Skin epidermis (tissue), 12 donors: ENCODE results near the gene UGCG.
"Not testable (repeated sequence)": the region's sequence is repeated elsewhere in the genome, so short reads cannot be mapped to it uniquely, and the experiment has no call there.

Source experiments
- H3K27ac ChIP-seq, 21 experiments: fragments of 200-600 bp; sonication (generic) in 11 of 21; one replicate each; pipeline ENCODE4 v1.5.0; 2020; ENCODE audit warnings: mild to moderate bottlenecking in 3 of 21, inconsistent platforms in 2 of 21, moderate library complexity in 2 of 21
- H3K4me3 ChIP-seq, 7 experiments: fragments of 200-600 bp; sonication (generic) in 2 of 7; one replicate each; pipeline ENCODE4 v1.5.0; 2020; ENCODE audit warnings: inconsistent platforms in 2 of 7, mild to moderate bottlenecking in 2 of 7, moderate library complexity in 1 of 7

The UGCG gene

GRCh38 chr9:111886983-111887718 lies 9.5 kb upstream of the UGCG start:
- no peak overlapping the region for H3K27ac ChIP-seq

GRCh38 chr9:111890334-111890733 lies 6.3 kb upstream of the UGCG start:
- Histone ChIP-seq H3K27ac (no peak overlapping the region), H3K4me3 (no peak overlapping the region)

More at GRCh38 chr9:111886983-111887718, 9.5 kb upstream of the UGCG start:
- no peak overlapping the region for H3K4me3 ChIP-seq

GRCh38 chr9:111890867-111891266 lies 5.7 kb upstream of the UGCG start:
- not testable (repeated sequence) for H3K4me3 ChIP-seq, H3K27ac ChIP-seq

DNA sequence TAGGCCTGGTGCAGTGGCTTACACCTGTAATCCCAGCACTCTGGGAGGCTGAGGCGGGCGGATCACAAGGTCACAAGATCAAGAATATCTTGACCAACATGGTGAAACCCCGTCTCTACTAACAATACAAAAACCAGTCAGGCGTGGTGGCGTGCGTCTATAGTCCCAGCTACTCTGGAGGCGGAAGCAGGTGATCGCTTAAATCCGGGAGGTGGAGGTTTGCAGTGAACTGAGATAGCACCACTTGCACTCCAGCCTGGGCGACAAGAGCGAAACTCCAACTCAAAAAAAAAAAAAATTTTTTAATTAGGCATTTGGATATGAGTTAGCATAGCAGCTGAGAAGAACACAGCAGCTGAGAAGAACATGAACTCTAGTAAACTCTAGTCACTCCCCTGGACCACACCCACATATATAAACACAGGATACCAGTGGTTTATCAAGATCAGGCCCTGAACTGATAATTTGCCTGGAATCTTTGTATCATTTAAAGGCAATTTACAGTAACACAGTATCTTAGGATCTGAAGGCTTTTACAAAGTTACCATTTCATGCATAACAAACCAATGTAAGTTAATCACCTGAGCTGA lies 4.6 kb upstream of the UGCG start:
- no peak overlapping the region for H3K4me3 ChIP-seq
- peak overlapping the region in 9 of 21 experiments; percentile 9 to 57 (median 36) for H3K27ac ChIP-seq

DNA sequence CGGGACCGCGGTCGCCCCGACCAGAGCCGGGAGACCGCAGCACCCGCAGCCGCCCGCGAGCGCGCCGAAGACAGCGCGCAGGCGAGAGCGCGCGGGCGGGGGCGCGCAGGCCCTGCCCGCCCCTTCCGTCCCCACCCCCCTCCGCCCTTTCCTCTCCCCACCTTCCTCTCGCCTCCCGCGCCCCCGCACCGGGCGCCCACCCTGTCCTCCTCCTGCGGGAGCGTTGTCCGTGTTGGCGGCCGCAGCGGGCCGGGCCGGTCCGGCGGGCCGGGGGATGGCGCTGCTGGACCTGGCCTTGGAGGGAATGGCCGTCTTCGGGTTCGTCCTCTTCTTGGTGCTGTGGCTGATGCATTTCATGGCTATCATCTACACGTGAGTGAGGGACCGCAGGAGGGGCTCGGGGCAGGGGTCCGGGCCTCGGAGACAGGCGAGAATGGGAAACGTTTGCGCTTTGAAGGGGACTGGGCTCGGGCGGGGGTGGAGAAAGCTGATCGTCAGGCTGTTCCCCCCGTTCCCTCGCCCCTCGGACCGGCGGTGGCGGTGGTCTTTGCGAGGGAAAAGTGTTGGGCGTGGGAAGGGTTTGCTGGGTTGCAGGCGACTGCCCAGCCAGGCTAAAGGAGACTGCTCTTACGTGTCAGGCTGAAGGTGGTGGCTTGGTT lies 457 bp downstream of the UGCG start:
- Histone ChIP-seq H3K27ac (peak overlapping the region; percentile 76 to 99 (median 96)), H3K4me3 (peak overlapping the region; percentile 79 to 98 (median 89))

GRCh38 chr9:111897601-111898137 lies 1.1 kb downstream of the UGCG start:
- H3K27ac ChIP-seq, result peak overlapping the region; percentile 76 to 99 (median 96)
- peak overlapping the region; percentile 79 to 98 (median 89) for H3K4me3 ChIP-seq

GRCh38 chr9:111898331-111899096 lies 1.9 kb downstream of the UGCG start:
- peak overlapping the region; percentile 79 to 98 (median 89) for H3K4me3 ChIP-seq
- H3K27ac ChIP-seq, result peak overlapping the region in 20 of 21 experiments; percentile 46 to 99 (median 95)

DNA sequence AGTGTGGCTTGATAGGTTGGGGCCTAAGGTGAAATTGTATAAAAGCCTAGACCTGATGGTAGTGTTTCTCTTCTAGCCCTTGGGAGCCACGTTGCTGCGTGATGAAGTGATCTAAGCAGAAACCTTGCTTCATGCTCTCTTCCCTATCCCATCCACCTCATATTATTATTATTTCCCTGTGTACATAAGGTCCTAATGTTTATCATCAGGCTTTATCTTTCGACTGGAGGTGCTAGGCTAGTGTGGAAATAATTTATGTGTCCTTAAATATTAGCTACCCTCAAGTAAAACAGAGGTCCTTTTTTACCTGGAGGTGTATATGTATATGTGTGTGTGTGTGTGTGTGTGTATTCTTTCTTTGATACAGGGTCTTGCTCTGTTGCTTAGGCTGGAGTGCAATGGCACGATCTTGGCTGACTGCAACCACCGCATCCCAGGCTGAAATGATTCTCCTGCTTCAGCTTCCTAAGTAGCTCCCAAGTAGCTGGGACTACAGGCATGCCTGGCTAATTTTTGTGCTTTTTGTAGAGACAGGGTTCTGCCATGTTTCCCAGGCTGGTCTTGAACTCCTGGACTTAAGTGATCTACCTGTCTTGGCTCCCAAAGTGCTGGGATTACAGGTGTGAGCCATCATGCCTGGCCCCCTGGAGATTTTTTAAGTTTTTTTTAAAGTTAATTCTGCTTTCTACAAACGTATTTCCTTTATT lies 3.7 kb downstream of the UGCG start:
- H3K4me3 ChIP-seq, result peak overlapping the region in 1 of 7 experiments; percentile 84
- H3K27ac ChIP-seq, result peak overlapping the region in 7 of 21 experiments; percentile 13 to 99 (median 97)

DNA sequence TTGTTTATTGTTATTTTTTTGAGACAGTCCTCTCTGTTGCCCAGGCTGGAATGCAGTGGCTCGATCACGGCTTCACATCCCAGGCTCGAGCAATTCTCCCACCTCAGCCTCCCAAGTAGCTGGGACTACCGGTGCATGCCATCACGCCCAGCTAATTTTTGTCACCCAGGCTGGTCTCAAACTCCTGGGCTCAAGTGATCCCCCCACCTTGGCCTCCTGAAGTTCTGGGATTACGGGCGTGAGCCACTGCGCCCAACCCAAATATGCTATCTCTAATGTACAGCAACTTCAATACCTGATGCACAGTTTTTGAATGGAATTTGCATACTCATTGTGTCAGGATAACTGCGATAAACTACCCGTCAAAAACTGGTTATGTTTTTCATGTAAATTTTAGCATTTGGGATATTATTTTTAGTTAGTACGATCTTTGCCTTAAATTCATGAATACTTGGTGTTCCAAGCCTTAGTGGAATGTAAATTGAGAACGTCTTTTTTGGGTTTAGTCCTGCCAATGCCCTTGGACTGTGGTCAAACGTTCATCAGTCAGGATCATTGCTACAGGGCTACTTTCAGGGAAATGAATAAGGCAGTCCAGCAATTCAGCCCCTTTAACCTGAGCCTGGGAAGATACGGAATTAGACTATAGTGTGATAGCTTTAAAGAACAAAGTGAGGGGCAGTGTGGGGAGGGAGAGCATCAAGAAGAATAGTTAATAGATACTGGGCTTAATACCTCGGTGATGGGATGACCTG lies 4.4 kb downstream of the UGCG start:
- H3K4me3 ChIP-seq, result peak overlapping the region in 1 of 7 experiments; percentile 5

GRCh38 chr9:111902391-111903139 lies 6.0 kb downstream of the UGCG start:
- H3K27ac ChIP-seq, result peak overlapping the region in 2 of 21 experiments; percentile 3 to 37

More for the DNA sequence above, 4.4 kb downstream of the UGCG start:
- peak overlapping the region in 5 of 21 experiments; percentile 5 to 99 (median 95) for H3K27ac ChIP-seq

DNA sequence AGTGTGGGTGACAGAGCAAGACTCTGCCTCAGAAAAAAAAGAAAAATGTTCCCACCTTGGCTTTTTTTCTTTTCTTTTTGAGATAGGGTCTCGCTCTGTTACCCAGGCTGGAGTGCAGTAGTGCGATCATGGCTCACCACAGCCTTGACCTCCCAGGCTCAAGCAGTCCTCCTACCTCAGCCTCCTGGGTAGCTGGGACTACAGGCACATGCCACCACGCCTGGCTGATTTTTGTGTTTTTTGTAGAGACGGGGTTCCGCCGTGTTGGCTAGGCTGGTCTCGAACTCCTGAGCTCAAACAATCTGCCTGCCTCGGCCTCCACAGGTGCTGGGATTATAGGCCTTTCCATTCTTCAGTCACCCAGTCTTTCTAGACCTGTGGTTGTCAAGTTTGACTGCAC lies 6.9 kb downstream of the UGCG start:
- H3K27ac ChIP-seq, H3K4me3 ChIP-seq: not testable (repeated sequence)

More at GRCh38 chr9:111902391-111903139, 6.0 kb downstream of the UGCG start:
- no peak overlapping the region for H3K4me3 ChIP-seq

DNA sequence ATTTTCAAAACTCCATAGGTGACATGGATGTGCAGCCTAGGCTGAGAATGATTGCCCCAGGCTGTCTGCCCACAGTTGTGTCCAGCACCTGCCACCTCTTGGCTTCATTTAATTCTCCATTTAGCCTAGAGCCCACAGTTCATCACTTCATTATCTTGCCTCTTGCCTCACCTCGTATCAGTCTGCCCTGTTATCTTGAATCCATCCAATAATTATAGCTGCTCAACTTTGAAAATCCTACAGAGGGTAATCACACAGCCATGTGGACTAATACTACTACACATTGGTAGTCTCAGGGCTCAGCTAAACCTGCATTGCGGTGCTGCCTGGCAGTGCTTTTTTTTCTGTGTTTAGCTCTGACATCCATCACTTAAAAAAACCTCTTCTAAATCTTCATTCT lies 7.4 kb downstream of the UGCG start:
- H3K4me3 ChIP-seq, result no peak overlapping the region
- no peak overlapping the region for H3K27ac ChIP-seq

DNA sequence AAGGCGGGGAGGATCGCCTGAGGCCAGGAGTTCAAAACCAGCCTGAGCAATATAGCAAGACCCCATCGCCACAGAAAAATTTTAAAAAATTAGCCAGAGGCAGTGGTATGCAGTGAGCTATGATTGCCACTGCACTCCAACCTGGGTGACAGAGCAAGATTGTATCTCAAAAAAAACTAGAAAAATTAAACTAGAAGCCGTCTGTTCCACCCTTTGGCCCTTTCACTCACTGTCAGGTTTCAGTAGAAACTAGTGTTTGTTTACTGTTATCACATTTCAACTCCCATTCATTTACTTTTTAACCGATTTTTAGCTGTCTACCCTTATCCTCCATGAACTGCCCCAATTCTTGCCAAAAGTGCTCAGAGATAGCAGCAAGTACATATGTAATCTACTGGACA lies 8.3 kb downstream of the UGCG start:
- Histone ChIP-seq H3K27ac (no peak overlapping the region), H3K4me3 (no peak overlapping the region)

GRCh38 chr9:111907147-111907546 lies 10.5 kb downstream of the UGCG start:
- no peak overlapping the region for H3K27ac ChIP-seq
- no peak overlapping the region for H3K4me3 ChIP-seq

DNA sequence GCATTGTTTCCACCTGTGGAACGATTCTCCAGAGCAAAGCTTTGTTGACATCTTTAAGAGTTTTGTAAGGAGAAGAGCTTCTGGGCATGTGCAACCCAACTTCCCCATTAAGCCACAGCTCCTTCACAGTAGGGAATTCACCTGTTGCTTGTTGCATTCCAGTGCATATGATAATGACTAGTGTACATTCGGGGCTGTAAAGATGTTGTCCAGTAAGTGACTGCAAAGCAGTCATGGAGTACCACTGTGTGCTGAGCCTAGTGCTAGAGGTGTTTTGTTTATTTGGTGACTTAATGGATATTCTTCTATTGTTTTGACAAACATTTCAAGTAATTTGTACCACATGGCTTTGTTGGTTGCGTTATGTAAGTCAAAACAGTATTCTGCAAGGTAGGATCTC lies 12.8 kb downstream of the UGCG start:
- Histone ChIP-seq H3K27ac (peak overlapping the region in 1 of 21 experiments; percentile 11), H3K4me3 (no peak overlapping the region)

DNA sequence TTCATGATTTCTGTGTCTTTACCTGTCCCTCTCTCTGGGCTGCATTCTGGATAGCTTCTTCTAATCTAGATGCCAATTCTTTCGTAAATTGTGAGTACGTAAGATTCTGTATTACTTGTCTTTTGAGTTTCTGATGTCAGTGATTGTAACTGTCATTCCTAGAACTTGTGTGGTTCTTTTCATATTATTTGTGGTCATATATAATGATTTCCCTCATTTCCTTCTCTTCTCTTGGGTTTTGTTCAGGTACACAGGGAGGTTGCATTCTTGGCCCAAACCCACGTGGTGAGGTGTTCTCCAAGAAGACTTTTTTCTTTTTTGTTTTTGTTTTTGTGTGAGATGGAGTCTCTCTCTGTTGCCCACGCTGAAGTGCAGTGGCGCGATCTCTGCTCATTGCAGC lies 13.8 kb downstream of the UGCG start:
- peak overlapping the region in 1 of 21 experiments; percentile 23 for H3K27ac ChIP-seq
- no peak overlapping the region for H3K4me3 ChIP-seq

GRCh38 chr9:111913159-111913558 lies 16.5 kb downstream of the UGCG start:
- no peak overlapping the region for H3K27ac ChIP-seq
- no peak overlapping the region for H3K4me3 ChIP-seq
